ENCODE measurements around the gene ATP8A1. TPM values are rescaled to one million over a fixed set of nuclear protein-coding genes. Genes with fewer than 3 reads are reported as not detected.

Gene ATP8A1
- total RNA-seq, 1 experiment from 2014 or later, result 14.3 TPM

GRCh38 chr4:42512226-42512625, 144.7 kb downstream of the ATP8A1 start:
- peak overlapping the region; percentile 64 for H3K27ac Mint-ChIP-seq
- peak; percentile 15 for DNase-seq (ENCODE audit: low spot score)
- ChIA-PET POLR2A (no interaction called here), CTCF (interaction anchor here (0.9 to 1.4 kb wide), 4 partner anchors 108 to 141 kb away, joined by 3 to 5 read pairs (median 4); no protein-coding TSS in a partner anchor)
- TF ChIP-seq ZNF416 (CRISPR knock-in tag; IDR thresholded peaks at IDR 0.05) (no peak), RELA (CRISPR knock-in tag; IDR thresholded peaks at IDR 0.05; ENCODE audit: borderline replicate concordance) (no peak)
- TF ChIP-seq, protein P1, sequence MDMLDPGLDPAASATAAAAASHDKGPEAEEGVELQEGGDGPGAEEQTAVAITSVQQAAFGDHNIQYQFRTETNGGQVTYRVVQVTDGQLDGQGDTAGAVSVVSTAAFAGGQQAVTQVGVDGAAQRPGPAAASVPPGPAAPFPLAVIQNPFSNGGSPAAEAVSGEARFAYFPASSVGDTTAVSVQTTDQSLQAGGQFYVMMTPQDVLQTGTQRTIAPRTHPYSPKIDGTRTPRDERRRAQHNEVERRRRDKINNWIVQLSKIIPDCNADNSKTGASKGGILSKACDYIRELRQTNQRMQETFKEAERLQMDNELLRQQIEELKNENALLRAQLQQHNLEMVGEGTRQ (CRISPR knock-in tag; IDR thresholded peaks at IDR 0.05), result no peak
- peaks cover 21% of the 10 kb centered on the region for H3K27me3 Mint-ChIP-seq (ENCODE audit: low read depth)
- peaks cover 2% of the 10 kb centered on the region; the same call in 1 of the 2 replicates for H3K36me3 Mint-ChIP-seq
- H3K4me3 Mint-ChIP-seq, result no peak overlapping the region
- ATAC-seq, result peak; percentile 79
- peaks cover 64% of the 10 kb centered on the region for H3K4me1 Mint-ChIP-seq
- H3K9me3 Mint-ChIP-seq, result no peaks in the 10 kb centered on the region

DNA sequence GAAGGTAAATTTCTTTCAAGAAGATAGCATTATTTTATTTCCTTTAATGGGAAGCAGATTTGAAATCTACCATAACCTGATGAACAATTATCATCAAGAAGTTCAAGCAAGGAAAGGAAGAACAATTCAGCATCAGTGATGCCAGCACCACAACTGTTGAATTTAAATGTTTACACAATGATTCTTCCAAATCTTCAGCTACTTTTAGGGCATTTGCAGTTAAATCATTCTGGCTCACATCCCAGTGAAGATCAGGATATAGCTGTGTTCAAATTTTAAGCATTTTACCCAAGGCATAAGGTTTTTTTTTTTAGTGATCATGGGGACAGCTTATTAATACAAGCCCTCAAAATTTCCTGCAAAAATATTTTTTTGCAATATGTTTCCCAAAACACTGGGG, 146.7 kb downstream of the ATP8A1 start:
- ATAC-seq, result no peak
- Mint-ChIP-seq H3K27me3 (ENCODE audit: low read depth) (peaks cover 9% of the 10 kb centered on the region), H3K4me1 (peaks cover 53% of the 10 kb centered on the region), H3K36me3 (peaks cover 15% of the 10 kb centered on the region), H3K4me3 (no peak overlapping the region), H3K9me3 (no peaks in the 10 kb centered on the region), H3K27ac (no peak overlapping the region)
- ChIA-PET CTCF (interaction anchor here (1.1 to 1.5 kb wide), 2 partner anchors 10 to 21 kb away, joined by 3 to 4 read pairs; no protein-coding TSS in a partner anchor), POLR2A (no interaction called here)
- no peak for DNase-seq (ENCODE audit: low spot score)
- TF ChIP-seq NR1H2 (CRISPR knock-in tag; IDR thresholded peaks at IDR 0.05), result no peak

GRCh38 chr4:42501624-42502401, 155.1 kb downstream of the ATP8A1 start:
- H3K4me3 Mint-ChIP-seq, result no peak overlapping the region
- CTCF ChIA-PET, result interaction anchor here (0.7 to 3.4 kb wide), 3 partner anchors 18 to 222 kb away, joined by 3 to 11 read pairs (median 4); no protein-coding TSS in a partner anchor

More at GRCh38 chr4:42501624-42502401, 155.1 kb downstream of the ATP8A1 start:
- H3K9me3 Mint-ChIP-seq, result no peaks in the 10 kb centered on the region
- POLR2A ChIA-PET, result interaction anchor here (0.7 kb wide), 1 partner anchor 207 kb away, joined by 3 read pairs; no protein-coding TSS in a partner anchor
- ATAC-seq (peak; percentile 96), DNase-seq (ENCODE audit: low spot score) (no peak)
- no peaks in the 10 kb centered on the region for H3K27me3 Mint-ChIP-seq (ENCODE audit: low read depth)
- H3K27ac Mint-ChIP-seq, result peak overlapping the region; percentile 71
- H3K36me3 Mint-ChIP-seq, result peaks cover 10% of the 10 kb centered on the region
- peaks cover 36% of the 10 kb centered on the region for H3K4me1 Mint-ChIP-seq
- TF ChIP-seq ZNF416 (CRISPR knock-in tag; IDR thresholded peaks at IDR 0.05) (no peak), EMX1 (CRISPR knock-in tag; IDR thresholded peaks at IDR 0.05) (no peak), ZNF263 (CRISPR knock-in tag; IDR thresholded peaks at IDR 0.05; ENCODE audit: low read depth) (no peak), HMGXB4 (CRISPR knock-in tag; IDR thresholded peaks at IDR 0.05) (no peak), ELF4 (CRISPR knock-in tag; IDR thresholded peaks at IDR 0.05; ENCODE audit: low read depth) (no peak)
- TF ChIP-seq, protein P1 (CRISPR knock-in tag; IDR thresholded peaks at IDR 0.05), result no peak
- TF ChIP-seq, protein P2, sequence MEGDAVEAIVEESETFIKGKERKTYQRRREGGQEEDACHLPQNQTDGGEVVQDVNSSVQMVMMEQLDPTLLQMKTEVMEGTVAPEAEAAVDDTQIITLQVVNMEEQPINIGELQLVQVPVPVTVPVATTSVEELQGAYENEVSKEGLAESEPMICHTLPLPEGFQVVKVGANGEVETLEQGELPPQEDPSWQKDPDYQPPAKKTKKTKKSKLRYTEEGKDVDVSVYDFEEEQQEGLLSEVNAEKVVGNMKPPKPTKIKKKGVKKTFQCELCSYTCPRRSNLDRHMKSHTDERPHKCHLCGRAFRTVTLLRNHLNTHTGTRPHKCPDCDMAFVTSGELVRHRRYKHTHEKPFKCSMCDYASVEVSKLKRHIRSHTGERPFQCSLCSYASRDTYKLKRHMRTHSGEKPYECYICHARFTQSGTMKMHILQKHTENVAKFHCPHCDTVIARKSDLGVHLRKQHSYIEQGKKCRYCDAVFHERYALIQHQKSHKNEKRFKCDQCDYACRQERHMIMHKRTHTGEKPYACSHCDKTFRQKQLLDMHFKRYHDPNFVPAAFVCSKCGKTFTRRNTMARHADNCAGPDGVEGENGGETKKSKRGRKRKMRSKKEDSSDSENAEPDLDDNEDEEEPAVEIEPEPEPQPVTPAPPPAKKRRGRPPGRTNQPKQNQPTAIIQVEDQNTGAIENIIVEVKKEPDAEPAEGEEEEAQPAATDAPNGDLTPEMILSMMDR (IDR thresholded peaks at IDR 0.05), result no peak
